DMS 273 (cell line): ENCODE measurements around the gene DOCK1.
A peak's percentile ranks its signal among the peaks of the same experiment; 100 is the strongest.
"Not testable (repeated sequence)": the region's sequence is repeated elsewhere in the genome, so short reads cannot be mapped to it uniquely, and the experiment has no call there.

Source experiments
- DNase-seq: peaks from one replicate; lab custom pipeline; 2025; ENCODE audit not compliant: unreplicated experiment; lab: John Stamatoyannopoulos, UW

Gene DOCK1

GRCh38 chr10:127262606-127263005 lies 357.4 kb downstream of the DOCK1 start:
- DNase-seq: no peak

- no peak for DNase-seq
Measured at GRCh38 chr10:127265288-127265687, 360.1 kb downstream of the DOCK1 start.

GRCh38 chr10:127266431-127266830 lies 361.2 kb downstream of the DOCK1 start:
- DNase-seq: no peak

GRCh38 chr10:127267442-127267841 lies 362.2 kb downstream of the DOCK1 start:
- no peak for DNase-seq

- DNase-seq: no peak
Measured at GRCh38 chr10:127272076-127272475, 366.8 kb downstream of the DOCK1 start.

- DNase-seq: no peak
Measured at GRCh38 chr10:127275272-127275671, 370.0 kb downstream of the DOCK1 start.

- no peak for DNase-seq
Measured at GRCh38 chr10:127275793-127276450, 370.7 kb downstream of the DOCK1 start.

- DNase-seq: no peak
Measured at GRCh38 chr10:127276794-127277462, 371.7 kb downstream of the DOCK1 start.

- no peak for DNase-seq
Measured at GRCh38 chr10:127278001-127278400, 372.8 kb downstream of the DOCK1 start.

- DNase-seq: no peak
Measured at GRCh38 chr10:127279334-127279774, 374.1 kb downstream of the DOCK1 start.

- DNase-seq: no peak
Measured at GRCh38 chr10:127280446-127280845, 375.2 kb downstream of the DOCK1 start.

- peak; percentile 88 for DNase-seq
Measured at GRCh38 chr10:127283017-127283416, 377.8 kb downstream of the DOCK1 start.

GRCh38 chr10:127283576-127283975 lies 378.3 kb downstream of the DOCK1 start:
- no peak for DNase-seq

GRCh38 chr10:127290850-127291249 lies 385.6 kb downstream of the DOCK1 start:
- no peak for DNase-seq

GRCh38 chr10:127291329-127291728 lies 386.1 kb downstream of the DOCK1 start:
- DNase-seq: no peak

GRCh38 chr10:127292888-127293287 lies 387.7 kb downstream of the DOCK1 start:
- DNase-seq: no peak

- DNase-seq: no peak
Measured at GRCh38 chr10:127293640-127294039, 388.4 kb downstream of the DOCK1 start.

GRCh38 chr10:127296696-127297095 lies 391.5 kb downstream of the DOCK1 start:
- no peak for DNase-seq

GRCh38 chr10:127298381-127298780 lies 393.2 kb downstream of the DOCK1 start:
- no peak for DNase-seq

- DNase-seq: not testable (repeated sequence)
Measured at GRCh38 chr10:127299192-127299591, 394.0 kb downstream of the DOCK1 start.

GRCh38 chr10:127299956-127300689 lies 394.9 kb downstream of the DOCK1 start:
- DNase-seq: no peak

- no peak for DNase-seq
Measured at GRCh38 chr10:127300868-127301321, 395.7 kb downstream of the DOCK1 start.
